ENCODE results near the gene SLC39A11.

SLC39A11 gene

GRCh38 chr17:72975509-72975908 is 117.0 kb downstream of the SLC39A11 start:
- H2AK5ac ChIP-seq (ENCODE audit: low read length, severe bottlenecking) = no peak overlapping the region
- H3K79me1 ChIP-seq (replicated peaks; ENCODE audit: low read length, poor library complexity, severe bottlenecking) = peaks cover 16% of the 10 kb centered on the region
- no peak overlapping the region for H2BK15ac ChIP-seq (ENCODE audit: low read depth, poor library complexity, severe bottlenecking)
- H3K36me3 ChIP-seq (ENCODE audit: control insufficient read depth in 1 of 2, insufficient read depth in 2 of 2, low read depth in 1 of 2, low read length in 2 of 2) = no peaks in the 10 kb centered on the region
- no peak overlapping the region for H4K91ac ChIP-seq (ENCODE audit: low read length)
- H3K9ac ChIP-seq (ENCODE audit: low read length) = no peak overlapping the region
- H4K8ac ChIP-seq (ENCODE audit: low read length) = no peak overlapping the region
- H3K9me3 ChIP-seq (ENCODE audit: control insufficient read depth, low read length) = no peaks in the 10 kb centered on the region
- no peak overlapping the region for H3K18ac ChIP-seq (ENCODE audit: low read depth in 1 of 2, low read length in 2 of 2)
- no peaks in the 10 kb centered on the region for H3K27me3 ChIP-seq (ENCODE audit: control insufficient read depth in 1 of 2, insufficient read depth in 1 of 2, low read length in 2 of 2)
- no peak overlapping the region for H2AFZ ChIP-seq (ENCODE audit: low read depth, low read length)
- DNase-seq = no peak
- H3K4me3 ChIP-seq (ENCODE audit: insufficient read depth in 1 of 2, low read depth in 1 of 2, low read length in 2 of 2) = no peak overlapping the region
- no peak overlapping the region for H2BK12ac ChIP-seq (ENCODE audit: low read length in 2 of 2)
- H2BK5ac ChIP-seq (ENCODE audit: low read depth, low read length, poor library complexity, severe bottlenecking) = no peak overlapping the region
- H3K27ac ChIP-seq (ENCODE audit: low read length, poor library complexity, severe bottlenecking) = no peak overlapping the region
- H3K23ac ChIP-seq (ENCODE audit: low read length in 2 of 2) = no peak overlapping the region
- 100% methylated on average over 1 of the region's 2 CpGs for whole genome bisulfite sequencing
- no peak overlapping the region for H2BK120ac ChIP-seq (ENCODE audit: low read depth, low read length)
- no peak overlapping the region for H3K14ac ChIP-seq (ENCODE audit: low read length in 2 of 2)
- H3K4me2 ChIP-seq (ENCODE audit: low read length, poor library complexity, severe bottlenecking) = no peak overlapping the region
- peaks cover 19% of the 10 kb centered on the region for H3K4me1 ChIP-seq (ENCODE audit: control insufficient read depth, insufficient read depth, low read depth, low read length)
- no peak overlapping the region for H3K4ac ChIP-seq (ENCODE audit: low read depth in 1 of 2, low read length in 2 of 2)

GRCh38 chr17:72974605-72975232 is 117.8 kb downstream of the SLC39A11 start:
- Histone ChIP-seq H2BK5ac (ENCODE audit: low read depth, low read length, poor library complexity, severe bottlenecking) (no peak overlapping the region), H3K4me1 (ENCODE audit: control insufficient read depth, insufficient read depth, low read depth, low read length) (peaks cover 19% of the 10 kb centered on the region), H3K14ac (ENCODE audit: low read length in 2 of 2) (no peak overlapping the region), H2BK120ac (ENCODE audit: low read depth, low read length) (no peak overlapping the region), H3K27ac (ENCODE audit: low read length, poor library complexity, severe bottlenecking) (no peak overlapping the region), H4K91ac (ENCODE audit: low read length) (no peak overlapping the region), H2AFZ (ENCODE audit: low read depth, low read length) (no peak overlapping the region), H3K36me3 (ENCODE audit: control insufficient read depth in 1 of 2, insufficient read depth in 2 of 2, low read depth in 1 of 2, low read length in 2 of 2) (no peaks in the 10 kb centered on the region), H3K4me2 (ENCODE audit: low read length, poor library complexity, severe bottlenecking) (no peak overlapping the region), H2AK5ac (ENCODE audit: low read length, severe bottlenecking) (no peak overlapping the region), H3K27me3 (ENCODE audit: control insufficient read depth in 1 of 2, insufficient read depth in 1 of 2, low read length in 2 of 2) (no peaks in the 10 kb centered on the region), H3K23ac (ENCODE audit: low read length in 2 of 2) (no peak overlapping the region), H3K9ac (ENCODE audit: low read length) (no peak overlapping the region), H2BK12ac (ENCODE audit: low read length in 2 of 2) (no peak overlapping the region), H4K8ac (ENCODE audit: low read length) (no peak overlapping the region), H3K18ac (ENCODE audit: low read depth in 1 of 2, low read length in 2 of 2) (no peak overlapping the region), H3K4me3 (ENCODE audit: insufficient read depth in 1 of 2, low read depth in 1 of 2, low read length in 2 of 2) (no peak overlapping the region), H3K79me1 (replicated peaks; ENCODE audit: low read length, poor library complexity, severe bottlenecking) (peaks cover 15% of the 10 kb centered on the region), H3K9me3 (ENCODE audit: control insufficient read depth, low read length) (no peaks in the 10 kb centered on the region), H2BK15ac (ENCODE audit: low read depth, poor library complexity, severe bottlenecking) (no peak overlapping the region), H3K4ac (ENCODE audit: low read depth in 1 of 2, low read length in 2 of 2) (no peak overlapping the region)
- WGBS = 72% methylated on average over 4 of the region's 4 CpGs
- DNase-seq = peak; percentile 45

- H3K14ac ChIP-seq (ENCODE audit: low read length in 2 of 2) = no peak overlapping the region
- H3K4me3 ChIP-seq (ENCODE audit: insufficient read depth in 1 of 2, low read depth in 1 of 2, low read length in 2 of 2) = no peak overlapping the region
- no peak overlapping the region for H2AFZ ChIP-seq (ENCODE audit: low read depth, low read length)
- H3K4me1 ChIP-seq (ENCODE audit: control insufficient read depth, insufficient read depth, low read depth, low read length) = peaks cover 13% of the 10 kb centered on the region
- H2BK15ac ChIP-seq (ENCODE audit: low read depth, poor library complexity, severe bottlenecking) = no peak overlapping the region
- no peak overlapping the region for H2BK120ac ChIP-seq (ENCODE audit: low read depth, low read length)
- no peak overlapping the region for H3K27ac ChIP-seq (ENCODE audit: low read length, poor library complexity, severe bottlenecking)
- H3K18ac ChIP-seq (ENCODE audit: low read depth in 1 of 2, low read length in 2 of 2) = no peak overlapping the region
- H3K23ac ChIP-seq (ENCODE audit: low read length in 2 of 2) = no peak overlapping the region
- DNase-seq = no peak
- 88% methylated on average over 9 of the region's 9 CpGs for WGBS
- H2AK5ac ChIP-seq (ENCODE audit: low read length, severe bottlenecking) = no peak overlapping the region
- no peaks in the 10 kb centered on the region for H3K36me3 ChIP-seq (ENCODE audit: control insufficient read depth in 1 of 2, insufficient read depth in 2 of 2, low read depth in 1 of 2, low read length in 2 of 2)
- H4K8ac ChIP-seq (ENCODE audit: low read length) = no peak overlapping the region
- H2BK12ac ChIP-seq (ENCODE audit: low read length in 2 of 2) = no peak overlapping the region
- no peak overlapping the region for H3K9ac ChIP-seq (ENCODE audit: low read length)
- H3K79me1 ChIP-seq (replicated peaks; ENCODE audit: low read length, poor library complexity, severe bottlenecking) = peaks cover 11% of the 10 kb centered on the region
- H4K91ac ChIP-seq (ENCODE audit: low read length) = no peak overlapping the region
- H3K27me3 ChIP-seq (ENCODE audit: control insufficient read depth in 1 of 2, insufficient read depth in 1 of 2, low read length in 2 of 2) = no peaks in the 10 kb centered on the region
- H3K9me3 ChIP-seq (ENCODE audit: control insufficient read depth, low read length) = no peaks in the 10 kb centered on the region
- no peak overlapping the region for H3K4me2 ChIP-seq (ENCODE audit: low read length, poor library complexity, severe bottlenecking)
- H3K4ac ChIP-seq (ENCODE audit: low read depth in 1 of 2, low read length in 2 of 2) = no peak overlapping the region
- H2BK5ac ChIP-seq (ENCODE audit: low read depth, low read length, poor library complexity, severe bottlenecking) = no peak overlapping the region
Measured at GRCh38 chr17:72972263-72972951, 120.1 kb downstream of the SLC39A11 start.

- no peak overlapping the region for H2AFZ ChIP-seq (ENCODE audit: low read depth, low read length)
- no peak overlapping the region for H3K18ac ChIP-seq (ENCODE audit: low read depth in 1 of 2, low read length in 2 of 2)
- DNase-seq = no peak
Measured at GRCh38 chr17:72971226-72971880, 121.1 kb downstream of the SLC39A11 start.

More at GRCh38 chr17:72971226-72971880, 121.1 kb downstream of the SLC39A11 start:
- Histone ChIP-seq H4K8ac (ENCODE audit: low read length) (no peak overlapping the region), H3K14ac (ENCODE audit: low read length in 2 of 2) (peak overlapping the region in 1 of 2 experiments; percentile 56), H2BK15ac (ENCODE audit: low read depth, poor library complexity, severe bottlenecking) (no peak overlapping the region), H2BK12ac (ENCODE audit: low read length in 2 of 2) (peak overlapping the region in 1 of 2 experiments; percentile 19), H2BK120ac (ENCODE audit: low read depth, low read length) (no peak overlapping the region), H3K27me3 (ENCODE audit: control insufficient read depth in 1 of 2, insufficient read depth in 1 of 2, low read length in 2 of 2) (no peaks in the 10 kb centered on the region), H3K9me3 (ENCODE audit: control insufficient read depth, low read length) (no peaks in the 10 kb centered on the region), H3K4me2 (ENCODE audit: low read length, poor library complexity, severe bottlenecking) (no peak overlapping the region), H3K79me1 (replicated peaks; ENCODE audit: low read length, poor library complexity, severe bottlenecking) (peaks cover 13% of the 10 kb centered on the region), H2AK5ac (ENCODE audit: low read length, severe bottlenecking) (no peak overlapping the region), H3K4me1 (ENCODE audit: control insufficient read depth, insufficient read depth, low read depth, low read length) (peaks cover 6% of the 10 kb centered on the region), H2BK5ac (ENCODE audit: low read depth, low read length, poor library complexity, severe bottlenecking) (no peak overlapping the region), H3K4ac (ENCODE audit: low read depth in 1 of 2, low read length in 2 of 2) (no peak overlapping the region), H3K4me3 (ENCODE audit: insufficient read depth in 1 of 2, low read depth in 1 of 2, low read length in 2 of 2) (no peak overlapping the region), H4K91ac (ENCODE audit: low read length) (no peak overlapping the region), H3K9ac (ENCODE audit: low read length) (no peak overlapping the region), H3K36me3 (ENCODE audit: control insufficient read depth in 1 of 2, insufficient read depth in 2 of 2, low read depth in 1 of 2, low read length in 2 of 2) (no peaks in the 10 kb centered on the region), H3K27ac (ENCODE audit: low read length, poor library complexity, severe bottlenecking) (no peak overlapping the region), H3K23ac (ENCODE audit: low read length in 2 of 2) (no peak overlapping the region)
- WGBS = 88% methylated on average over 10 of the region's 11 CpGs

All from mesenchymal stem cell (in vitro differentiated cells and primary cell).